ENCODE results near the gene TRIM29. TPM values are rescaled to one million over a fixed set of nuclear protein-coding genes. Genes with fewer than 3 reads are reported as not detected.

TRIM29 gene
- total RNA-seq, 2 donors from 2014 or later = 0.26 to 6.3 TPM

- H3K4me3 ChIP-seq = no peak overlapping the region
- intact Hi-C loops (cut with DNase I) = loop anchor here (5.0 kb wide), 1 partner anchor 119 kb away; no protein-coding TSS in a partner anchor
- 75 to 89% methylated on average over 5 of the region's 5 CpGs for WGBS, 2 donors
- peaks cover 21% of the 10 kb centered on the region for H3K4me1 ChIP-seq
- no peaks in the 10 kb centered on the region for H3K27me3 ChIP-seq
- TF ChIP-seq POLR2A (IDR thresholded peaks at IDR 0.05) = no peak
- DNase-seq (no peak), ATAC-seq (no peak)
- no peaks in the 10 kb centered on the region for H3K9me3 ChIP-seq
- no peaks in the 10 kb centered on the region for H3K36me3 ChIP-seq (replicated peaks in 1 of 2; ENCODE audit: insufficient read depth in 1 of 2, low read depth in 2 of 2)
- no peak overlapping the region for H3K27ac ChIP-seq
These were observed 40.7 kb upstream of the TRIM29 start for GRCh38 chr11:120178561-120179056.

- H3K27me3 ChIP-seq = no peaks in the 10 kb centered on the region
- ATAC-seq (no peak), DNase-seq (no peak)
- no peak overlapping the region for H3K27ac ChIP-seq
- no peak overlapping the region for H3K4me3 ChIP-seq
- 76 to 83% methylated on average over 4 of the region's 4 CpGs for WGBS, 2 donors
- intact Hi-C loops (cut with DNase I) = loop anchor here (5.0 kb wide), 1 partner anchor 122 kb away; no protein-coding TSS in a partner anchor
- H3K36me3 ChIP-seq (replicated peaks in 1 of 2; ENCODE audit: insufficient read depth in 1 of 2, low read depth in 2 of 2) = no peaks in the 10 kb centered on the region
- TF ChIP-seq POLR2A (IDR thresholded peaks at IDR 0.05) (no peak), CTCF (IDR thresholded peaks at IDR 0.05) (no peak)
- H3K9me3 ChIP-seq = no peaks in the 10 kb centered on the region
- peaks cover 2% of the 10 kb centered on the region for H3K4me1 ChIP-seq
These were observed 37.0 kb upstream of the TRIM29 start for GRCh38 chr11:120174866-120175265.

- no peak for ATAC-seq
- Histone ChIP-seq H3K36me3 (replicated peaks in 1 of 2; ENCODE audit: insufficient read depth in 1 of 2, low read depth in 2 of 2) (no peaks in the 10 kb centered on the region), H3K4me3 (no peak overlapping the region), H3K27ac (no peak overlapping the region), H3K27me3 (no peaks in the 10 kb centered on the region), H3K4me1 (peaks cover 12% of the 10 kb centered on the region), H3K9me3 (no peaks in the 10 kb centered on the region)
- TF ChIP-seq POLR2A (IDR thresholded peaks at IDR 0.05) = no peak
- TF ChIP-seq CTCF (IDR thresholded peaks at IDR 0.05) = no peak
- WGBS, 2 donors = 38 to 60% methylated on average over 5 of the region's 5 CpGs
- intact Hi-C loops (cut with DNase I) = loop anchor here (2.0 kb wide), 1 partner anchor 55 kb away; no protein-coding TSS in a partner anchor
- DNase-seq = no peak
These were observed 35.9 kb upstream of the TRIM29 start for GRCh38 chr11:120173807-120174206.

- H3K36me3 ChIP-seq (replicated peaks in 1 of 2; ENCODE audit: insufficient read depth in 1 of 2, low read depth in 2 of 2) = no peaks in the 10 kb centered on the region
- peaks cover 18% of the 10 kb centered on the region for H3K4me1 ChIP-seq
- H3K4me3 ChIP-seq = no peak overlapping the region
- ATAC-seq = no peak
- H3K27me3 ChIP-seq = no peaks in the 10 kb centered on the region
- TF ChIP-seq POLR2A (IDR thresholded peaks at IDR 0.05) = no peak
- TF ChIP-seq CTCF (IDR thresholded peaks at IDR 0.05) = no peak
- WGBS, 2 donors = 70 to 71% methylated on average over 11 of the region's 11 CpGs
- DNase-seq = no peak
- intact Hi-C loops (cut with DNase I) = loop anchor here (2.0 kb wide), 1 partner anchor 56 kb away; no protein-coding TSS in a partner anchor
- no peak overlapping the region for H3K27ac ChIP-seq
- H3K9me3 ChIP-seq = no peaks in the 10 kb centered on the region
These were observed 35.2 kb upstream of the TRIM29 start for GRCh38 chr11:120173019-120173705.

- no peaks in the 10 kb centered on the region for H3K9me3 ChIP-seq
- H3K36me3 ChIP-seq (replicated peaks in 1 of 2; ENCODE audit: insufficient read depth in 1 of 2, low read depth in 2 of 2) = no peaks in the 10 kb centered on the region
- DNase-seq (peak; percentile 76 to 83 (median 78)), ATAC-seq (peak; percentile 77)
- no peak overlapping the region for H3K27ac ChIP-seq
- TF ChIP-seq POLR2A (IDR thresholded peaks at IDR 0.05) (no peak), CTCF (IDR thresholded peaks at IDR 0.05) (peak; percentile 65 to 96 (median 92))
- WGBS, 2 donors = 28% methylated on average over 16 to 24 of the region's 24 CpGs
- H3K4me3 ChIP-seq = no peak overlapping the region
- H3K4me1 ChIP-seq = peaks cover 19% of the 10 kb centered on the region
- intact Hi-C loops (cut with DNase I) = loop anchor here (2.0 kb wide), 1 partner anchor 57 kb away; no protein-coding TSS in a partner anchor
- H3K27me3 ChIP-seq = no peaks in the 10 kb centered on the region
These were observed 34.4 kb upstream of the TRIM29 start for GRCh38 chr11:120172054-120172911.
